Panc1 (cell line): ENCODE data around the gene LRRIQ1.

ENCODE experiments used
- CTCF ChIP-seq: fragments of 450-650 bp; IDR thresholded peaks from 2 replicates; pipeline ENCODE4 v1.5.1; 2017; ENCODE audit warnings: mild to moderate bottlenecking
- TCF7L2 ChIP-seq: IDR thresholded peaks from 2 replicates; pipeline ENCODE4 v1.6.1; 2011; ENCODE audit warnings: mild to moderate bottlenecking, low read depth, low read length, inconsistent platforms
- TF ChIP-seq, protein P1 (sequence below), 2 experiments: IDR thresholded peaks; 2 replicates each; pipeline ENCODE4 v1.6.1; 2011 to 2012; ENCODE audit warnings: low read depth in 2 of 2, control low read depth in 1 of 2, low read length in 1 of 2, mild to moderate bottlenecking in 1 of 2, moderate library complexity in 1 of 2; ENCODE audit not compliant: insufficient read depth in 1 of 2

- no peak for TF ChIP-seq CTCF
- TF ChIP-seq, protein P1, sequence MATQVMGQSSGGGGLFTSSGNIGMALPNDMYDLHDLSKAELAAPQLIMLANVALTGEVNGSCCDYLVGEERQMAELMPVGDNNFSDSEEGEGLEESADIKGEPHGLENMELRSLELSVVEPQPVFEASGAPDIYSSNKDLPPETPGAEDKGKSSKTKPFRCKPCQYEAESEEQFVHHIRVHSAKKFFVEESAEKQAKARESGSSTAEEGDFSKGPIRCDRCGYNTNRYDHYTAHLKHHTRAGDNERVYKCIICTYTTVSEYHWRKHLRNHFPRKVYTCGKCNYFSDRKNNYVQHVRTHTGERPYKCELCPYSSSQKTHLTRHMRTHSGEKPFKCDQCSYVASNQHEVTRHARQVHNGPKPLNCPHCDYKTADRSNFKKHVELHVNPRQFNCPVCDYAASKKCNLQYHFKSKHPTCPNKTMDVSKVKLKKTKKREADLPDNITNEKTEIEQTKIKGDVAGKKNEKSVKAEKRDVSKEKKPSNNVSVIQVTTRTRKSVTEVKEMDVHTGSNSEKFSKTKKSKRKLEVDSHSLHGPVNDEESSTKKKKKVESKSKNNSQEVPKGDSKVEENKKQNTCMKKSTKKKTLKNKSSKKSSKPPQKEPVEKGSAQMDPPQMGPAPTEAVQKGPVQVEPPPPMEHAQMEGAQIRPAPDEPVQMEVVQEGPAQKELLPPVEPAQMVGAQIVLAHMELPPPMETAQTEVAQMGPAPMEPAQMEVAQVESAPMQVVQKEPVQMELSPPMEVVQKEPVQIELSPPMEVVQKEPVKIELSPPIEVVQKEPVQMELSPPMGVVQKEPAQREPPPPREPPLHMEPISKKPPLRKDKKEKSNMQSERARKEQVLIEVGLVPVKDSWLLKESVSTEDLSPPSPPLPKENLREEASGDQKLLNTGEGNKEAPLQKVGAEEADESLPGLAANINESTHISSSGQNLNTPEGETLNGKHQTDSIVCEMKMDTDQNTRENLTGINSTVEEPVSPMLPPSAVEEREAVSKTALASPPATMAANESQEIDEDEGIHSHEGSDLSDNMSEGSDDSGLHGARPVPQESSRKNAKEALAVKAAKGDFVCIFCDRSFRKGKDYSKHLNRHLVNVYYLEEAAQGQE (IDR thresholded peaks at IDR 0.05; ENCODE audit: insufficient read depth in 1 of 2, low read depth in 2 of 2, low read length in 1 of 2): no peak
- TF ChIP-seq TCF7L2: no peak
These were observed 24.8 kb downstream of the LRRIQ1 start for GRCh38 chr12:85060916-85061315.
